Fibroblast of skin of left quadriceps (primary cell): ENCODE measurements around the gene HCN4.
A peak's percentile ranks its signal among the peaks of the same experiment; 100 is the strongest.

Experiments used
- DNase-seq, 2 experiments: peaks; one replicate each; pipeline ENCODE4 v3.0.0-alpha.2; 2013; ENCODE audit warnings: low read depth in 2 of 2

The HCN4 gene

DNA sequence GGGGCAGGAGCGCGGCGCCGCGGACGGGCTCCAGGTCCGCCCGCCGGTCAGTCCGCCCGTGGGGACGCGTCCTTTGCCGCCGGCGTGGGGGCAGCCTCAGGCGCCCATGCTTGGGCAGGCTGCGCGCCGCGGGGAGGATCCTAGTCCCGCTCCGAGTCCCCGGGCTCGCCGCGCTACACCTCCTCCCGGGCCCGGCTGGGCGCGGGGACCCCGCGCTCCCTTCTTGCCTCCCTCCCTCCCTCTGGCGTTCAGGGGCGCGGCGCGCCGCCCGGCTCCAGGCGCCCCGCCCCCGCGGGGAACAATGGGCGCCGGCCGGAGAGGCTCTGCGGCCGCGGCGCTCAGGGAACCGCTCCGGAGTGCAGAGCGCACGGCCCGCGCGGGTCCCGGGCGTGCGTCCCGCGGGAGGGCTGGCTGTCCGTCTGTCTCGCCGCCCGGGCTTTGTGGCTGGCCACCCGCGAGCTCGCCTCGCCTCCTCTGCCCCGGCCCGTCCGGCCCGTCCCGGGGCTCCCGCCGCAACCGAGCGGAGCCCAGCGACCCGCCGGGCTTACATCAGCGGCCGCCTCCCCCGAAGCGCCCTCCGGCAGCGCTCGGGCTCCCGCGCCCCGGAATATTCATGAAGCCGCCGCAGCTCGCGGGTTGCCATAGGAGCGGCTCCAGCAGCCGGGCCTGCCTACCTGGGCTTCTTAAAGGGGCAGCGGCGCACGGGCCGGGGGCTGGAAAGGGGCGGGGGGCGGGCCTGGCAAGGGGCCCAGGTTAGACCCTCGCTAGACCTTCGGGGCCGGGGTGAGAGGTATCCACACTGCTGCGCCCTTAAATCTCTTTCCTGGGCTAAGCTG is at the start of gene HCN4:
Gene HCN4, minus strand, starts transcription at position 658 of the 836 bp plus-strand sequence. CDS start 688 bp downstream, outside the sequence.
- no peak for DNase-seq

GRCh38 chr15:73414876-73415275 is 46.1 kb upstream of the HCN4 start:
- DNase-seq, result no peak

GRCh38 chr15:73403171-73403570 is 34.4 kb upstream of the HCN4 start:
- DNase-seq, result no peak

- DNase-seq, result peak; percentile 4 to 16
Measured at GRCh38 chr15:73400222-73400621, 31.5 kb upstream of the HCN4 start.

DNA sequence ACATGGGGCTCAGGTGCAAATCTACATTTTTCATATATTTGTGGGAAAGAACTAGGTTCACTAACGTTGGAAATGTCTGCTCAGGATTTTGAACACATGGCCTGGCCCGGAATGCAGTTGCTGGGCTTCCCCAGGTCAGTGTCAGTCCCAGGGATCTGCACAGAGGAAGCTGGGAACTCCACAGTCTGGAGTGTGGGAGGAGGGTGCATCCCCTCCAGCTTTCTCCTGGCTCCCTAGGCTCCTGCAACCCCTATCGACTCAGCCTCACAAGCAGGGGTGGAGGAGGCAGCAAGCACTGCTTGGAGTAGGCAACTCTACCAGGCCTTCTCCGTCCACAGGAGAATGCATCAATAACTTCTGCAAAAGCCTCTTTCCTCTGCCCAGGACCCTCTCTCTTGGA is 30.1 kb upstream of the HCN4 start:
- no peak for DNase-seq

DNA sequence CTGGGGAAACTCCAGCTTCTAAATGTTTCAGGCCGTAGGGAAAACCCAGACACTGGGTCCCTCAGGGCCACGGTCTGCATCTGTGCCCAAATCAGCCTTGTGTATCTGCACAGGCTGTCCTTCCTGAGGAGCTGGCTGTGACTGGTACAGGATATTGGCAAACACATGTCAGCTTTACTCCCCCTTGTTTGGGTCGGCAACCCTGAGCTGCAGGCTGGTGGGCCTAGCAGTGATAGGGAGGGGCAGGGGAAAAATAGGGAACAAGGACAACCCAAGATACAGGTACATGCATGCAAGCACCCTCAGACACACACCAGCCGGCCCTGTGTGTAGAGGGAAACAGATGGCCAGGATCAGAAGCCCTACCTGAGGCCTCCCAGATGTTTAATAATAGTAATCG is 28.7 kb upstream of the HCN4 start:
- DNase-seq, result no peak

DNA sequence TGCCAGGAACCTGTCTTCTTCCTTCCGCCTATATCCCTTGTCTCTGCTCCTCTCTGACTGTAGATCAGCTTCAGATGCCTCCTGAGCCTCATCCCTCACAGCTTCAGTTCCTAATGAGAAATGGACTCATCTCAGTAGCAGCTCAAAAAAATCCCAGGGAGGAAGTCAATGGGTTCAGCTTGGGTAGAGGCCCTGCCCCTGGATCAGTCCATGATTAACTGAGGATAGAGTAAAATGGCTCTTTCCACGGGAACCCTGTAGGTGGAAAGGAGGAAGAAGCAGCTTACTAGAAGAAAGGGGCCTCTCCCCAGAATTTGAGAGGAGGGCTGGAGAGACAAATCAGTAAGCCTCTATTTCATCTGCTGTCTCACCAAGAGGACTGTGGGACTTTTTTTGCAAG is 26.9 kb upstream of the HCN4 start:
- DNase-seq, result no peak

- no peak for DNase-seq
Measured at GRCh38 chr15:73394782-73395181, 26.0 kb upstream of the HCN4 start.

DNA sequence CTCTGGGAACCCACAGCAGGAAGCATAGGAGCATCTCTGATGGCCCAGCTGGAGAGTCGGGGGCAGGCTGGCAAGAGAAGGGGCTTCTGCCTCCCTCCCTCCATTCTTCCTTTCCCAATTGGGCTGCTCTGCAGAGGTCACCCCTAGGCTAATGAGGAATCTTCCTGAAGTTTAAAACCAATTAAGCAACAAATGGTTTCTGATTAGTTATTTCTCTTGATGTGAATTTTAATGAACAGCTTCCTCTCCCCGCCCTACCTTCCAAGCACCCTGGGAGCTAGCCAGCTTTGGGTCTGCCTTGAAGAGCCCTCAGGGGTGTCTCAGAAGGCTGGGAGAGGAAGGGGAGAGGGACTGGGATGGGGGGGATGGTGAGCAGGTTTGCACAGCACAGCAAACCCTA is 24.6 kb upstream of the HCN4 start:
- no peak for DNase-seq

DNA sequence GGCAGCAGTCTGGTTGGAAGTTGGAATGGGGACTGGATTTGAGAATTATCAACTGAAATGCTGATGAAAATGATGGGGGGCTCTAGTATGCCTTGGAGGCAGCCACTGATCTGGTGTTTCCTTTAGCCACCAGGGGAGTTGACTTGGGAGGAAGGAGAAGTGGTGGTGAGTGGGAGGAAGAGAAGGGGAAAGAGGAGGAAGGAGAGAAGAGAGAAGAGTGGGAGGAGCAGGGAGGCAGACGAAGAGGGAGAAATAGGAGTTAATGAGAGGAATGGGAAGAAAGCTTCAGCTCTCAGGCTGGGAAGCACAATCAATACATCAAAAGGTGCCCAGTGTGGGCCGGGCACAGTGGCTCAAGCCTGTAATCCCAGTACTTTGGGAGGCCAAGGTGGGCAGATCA is 23.3 kb upstream of the HCN4 start:
- DNase-seq, result no peak

DNA sequence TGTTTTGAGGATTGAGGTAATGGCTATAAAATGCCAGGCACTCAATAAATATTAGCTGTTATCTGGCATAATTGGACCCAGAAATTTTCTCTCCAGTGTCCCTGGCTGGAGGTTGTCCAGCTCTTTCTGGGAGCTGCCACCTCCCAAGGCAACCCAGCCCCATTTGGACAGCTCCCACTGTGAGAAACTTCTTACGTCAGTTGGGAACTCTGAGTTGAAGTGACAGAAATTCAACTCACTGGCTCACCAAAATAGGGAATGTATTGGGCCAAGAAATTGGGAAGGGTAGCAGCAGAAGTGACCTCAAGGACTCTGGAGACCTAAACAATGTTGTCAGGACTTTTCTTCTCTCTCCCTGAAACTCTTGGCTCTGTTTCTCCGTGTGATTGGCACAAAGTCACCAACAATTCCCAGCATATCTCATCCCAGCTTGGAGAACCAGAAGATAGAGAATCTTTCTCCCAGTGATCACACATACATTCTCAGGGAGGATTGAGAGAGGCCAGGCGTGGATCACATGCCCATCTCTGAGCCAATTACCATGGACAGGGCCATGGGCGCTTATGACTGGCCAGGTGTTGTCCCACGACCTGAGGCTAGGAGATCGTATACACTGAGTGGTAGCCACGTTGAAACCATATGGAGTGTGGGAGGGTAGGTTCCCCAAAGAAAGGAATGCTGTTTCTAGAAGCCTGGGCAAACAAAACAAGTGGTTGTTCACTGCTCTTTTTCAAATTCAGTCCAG is 22.5 kb upstream of the HCN4 start:
- no peak for DNase-seq

DNA sequence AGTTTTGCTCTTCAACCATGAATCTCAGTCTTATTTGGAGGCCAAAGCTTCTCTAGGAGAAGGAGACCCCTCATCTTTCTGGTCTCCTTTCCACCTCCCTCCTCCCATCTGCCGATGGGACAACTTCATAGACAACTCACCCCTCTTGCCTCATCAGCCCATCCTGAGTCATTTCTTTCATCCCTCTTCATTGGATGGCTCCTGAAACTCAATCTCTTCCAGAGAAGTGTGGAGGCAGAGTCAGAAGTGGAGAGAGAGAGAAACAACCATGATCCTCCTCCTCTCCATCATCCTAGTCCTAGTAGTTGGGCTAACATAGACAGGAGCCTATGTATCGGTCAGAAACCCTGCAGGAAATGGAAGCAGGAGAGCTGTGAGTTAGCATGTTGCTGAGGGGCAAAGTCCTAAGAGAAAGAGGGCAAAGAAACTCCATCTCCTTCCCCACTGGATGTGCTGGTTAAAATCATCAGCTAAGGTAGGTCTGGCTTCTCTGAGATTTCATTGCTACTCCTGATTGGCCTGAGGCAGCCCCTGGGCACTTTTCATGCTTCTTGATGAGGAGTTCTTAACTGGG is 21.3 kb upstream of the HCN4 start:
- no peak for DNase-seq

- DNase-seq, result no peak
Measured at GRCh38 chr15:73389539-73389938, 20.8 kb upstream of the HCN4 start.

DNA sequence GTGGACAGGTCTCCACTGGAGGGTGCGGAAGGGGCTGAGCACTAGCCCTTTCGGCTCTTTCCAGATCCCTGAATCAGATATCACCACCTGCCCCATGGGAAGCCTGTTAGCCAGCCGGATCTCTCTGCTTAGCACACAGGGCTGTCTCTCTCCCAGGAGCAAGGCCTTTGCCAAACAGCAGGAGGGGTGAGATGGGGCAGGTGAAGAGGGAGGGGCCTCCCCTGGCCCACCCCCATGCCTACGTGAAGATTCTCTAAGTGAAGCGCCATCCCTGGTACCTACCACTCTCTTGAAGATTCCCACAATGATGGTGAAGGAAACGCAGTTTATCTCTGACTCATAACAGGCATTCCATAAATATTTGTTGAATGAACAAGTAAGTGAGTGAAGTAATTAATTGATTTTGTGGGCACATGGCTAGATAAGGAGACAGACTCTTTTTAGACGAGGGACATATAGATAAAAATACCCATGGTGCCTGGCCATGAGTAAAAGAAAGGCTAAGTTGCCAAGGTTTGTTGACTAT is 19.6 kb upstream of the HCN4 start:
- peak; percentile 15 to 26 for DNase-seq

GRCh38 chr15:73387507-73388255 is 18.9 kb upstream of the HCN4 start:
- peak in 1 of 2 experiments; percentile 10 for DNase-seq

- DNase-seq, result no peak
Measured at GRCh38 chr15:73386886-73387506, 18.2 kb upstream of the HCN4 start.

- no peak for DNase-seq
Measured at GRCh38 chr15:73386238-73386637, 17.5 kb upstream of the HCN4 start.

DNA sequence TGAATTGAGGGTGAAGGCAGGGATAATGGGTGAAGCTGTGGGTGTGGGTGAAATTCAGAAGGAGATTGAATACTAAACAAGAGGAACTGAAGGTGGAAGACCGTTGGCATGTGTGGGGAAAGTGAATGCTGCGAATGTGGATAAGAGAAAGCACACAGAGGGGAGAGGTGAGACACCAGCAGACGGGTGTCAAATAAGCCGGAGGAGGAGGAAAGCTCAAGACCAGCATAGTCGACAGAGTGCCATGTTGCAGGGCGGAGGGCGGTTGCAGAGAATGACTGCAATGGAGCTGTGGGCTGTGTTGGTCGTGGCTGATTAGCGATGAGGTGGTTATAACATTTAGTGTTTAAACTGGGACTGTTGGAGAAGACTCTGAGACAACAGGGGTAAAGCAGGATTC is 16.4 kb upstream of the HCN4 start:
- DNase-seq, result no peak

DNA sequence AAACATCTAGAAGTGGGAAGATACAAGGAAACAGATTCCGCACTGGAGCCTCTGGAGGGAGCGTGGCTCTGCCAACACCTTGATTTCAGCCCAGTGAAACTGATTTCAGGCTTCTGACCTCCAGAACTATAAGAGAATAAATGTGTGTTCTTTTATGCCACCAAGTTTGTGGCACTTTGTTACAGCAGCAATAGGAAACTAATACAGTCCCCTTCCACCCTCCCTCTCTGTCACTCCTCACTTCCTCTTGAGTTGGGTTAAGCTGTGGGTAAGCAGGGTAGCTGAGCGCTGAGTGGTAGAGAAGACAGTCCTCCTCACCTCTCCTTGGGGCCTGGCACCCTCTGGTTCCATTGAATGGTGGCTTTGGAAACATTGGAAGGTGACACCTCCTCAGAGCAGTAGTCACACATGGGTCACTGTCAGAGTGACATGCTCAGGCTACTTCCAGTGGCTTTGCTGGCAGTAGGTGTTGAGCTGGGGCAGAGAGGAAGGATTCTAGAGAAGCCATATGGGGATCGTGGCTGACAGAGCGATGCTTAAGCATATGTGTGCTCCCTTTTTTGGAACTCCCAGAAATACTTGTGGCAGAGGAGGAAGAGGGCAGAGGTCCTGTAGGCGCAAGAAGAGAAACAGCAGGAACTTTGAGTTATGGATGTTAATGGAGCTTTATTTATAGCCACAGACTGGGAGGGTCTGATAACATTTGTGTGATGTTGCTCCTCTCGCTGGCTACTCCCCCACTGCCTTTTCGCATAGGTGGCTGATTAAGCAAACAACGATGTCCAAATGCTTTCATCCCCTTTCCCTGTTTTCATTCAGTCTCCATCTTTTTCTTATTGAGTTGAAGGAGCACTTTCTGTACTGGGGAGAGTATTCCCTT is 14.8 kb upstream of the HCN4 start:
- no peak for DNase-seq

DNA sequence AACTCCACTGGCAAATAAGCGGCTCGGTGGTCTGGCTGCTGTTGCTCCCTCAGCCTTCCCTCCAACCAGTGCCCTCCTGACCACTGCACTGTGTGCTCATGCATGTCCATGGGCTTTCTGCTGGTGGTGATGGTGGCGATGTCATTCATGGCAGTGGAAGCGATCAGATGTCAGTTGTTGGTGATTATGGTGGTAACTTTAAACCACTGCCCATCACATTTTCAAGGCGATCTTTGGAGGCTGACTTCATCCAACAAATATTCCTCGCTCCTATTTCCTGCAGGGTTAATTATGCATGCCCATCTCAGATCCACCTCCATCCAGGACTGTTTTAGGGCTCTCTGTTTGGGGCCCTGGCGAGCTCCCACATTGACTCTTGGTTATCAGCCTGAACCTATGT is 13.4 kb upstream of the HCN4 start:
- DNase-seq, result no peak
